Left ventricle myocardium superior (tissue), 1 donor: ENCODE measurements around the gene GAGE12D. TPM values are rescaled to one million over a fixed set of nuclear protein-coding genes. Genes with fewer than 3 reads are reported as not detected.
"Not testable (repeated sequence)": the region's sequence is repeated elsewhere in the genome, so short reads cannot be mapped to it uniquely, and the experiment has no call there.

Experiments
- ATAC-seq: fragments of 200-7000 bp; cut with Tn5 transposase; one replicate; pipeline ENCODE4 v1.9.1; 2020; ENCODE audit warnings: mild to moderate bottlenecking, moderate library complexity
- DNase-seq: peaks from one replicate; pipeline ENCODE4 v3.0.0-alpha.2; 2020
- intact Hi-C: fragments of 100-400 bp; cut with micrococcal nuclease; formaldehyde crosslinking; loops from one replicate; pipeline ENCODE4 v1.11.0; 2022
- long read RNA-seq: library from polyadenylated mRNA; unstranded; transcript quantifications from one replicate; pipeline ENCODE4 v2.0.0, GENCODE V29; 2021
- total RNA-seq: library from RNA; stranded (reverse); fragmentation: NEBNext Ultra II Directional; extraction: Animal tissue kit (Norgen Biotek cat#: 25700); gene quantifications from one replicate; pipeline ENCODE4 v1.2.1, GENCODE V29; 2021
- donor health status: DM: no; HTN: yes; CAD: no; lungs with severe emphysema.

Gene GAGE12D
- total RNA-seq = not detected
- long read RNA-seq = 0 reads

- DNase-seq, intact Hi-C loops, ATAC-seq: not testable (repeated sequence)
Measured at GRCh38 chrX:49541433-49541832, at the start of gene GAGE12D. Gene GAGE12D (plus strand): TSS chrX:49541733. CDS start chrX:49542888, 1,155 bp downstream.

DNA sequence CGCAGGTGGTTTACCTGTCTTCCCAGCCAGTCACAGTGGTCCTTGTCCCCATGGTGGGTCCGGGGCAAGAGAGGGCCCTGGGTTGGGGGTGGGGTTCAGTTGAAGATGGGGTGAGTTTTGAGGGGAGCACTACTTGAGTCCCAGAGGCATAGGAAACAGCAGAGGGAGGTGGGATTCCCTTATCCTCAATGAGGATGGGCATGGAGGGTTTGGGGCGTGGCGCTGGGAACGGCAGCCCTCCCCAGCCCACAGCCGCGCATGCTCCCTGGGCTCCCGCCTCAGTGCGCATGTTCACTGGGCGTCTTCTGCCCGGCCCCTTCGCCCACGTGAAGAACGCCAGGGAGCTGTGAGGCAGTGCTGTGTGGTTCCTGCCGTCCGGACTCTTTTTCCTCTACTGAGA, 9.7 kb upstream of the GAGE12D start, which contains the start of gene GAGE12C:
GAGE12C (plus strand) TSS at position 301 of the 400 bp plus-strand sequence. CDS start 1,155 bp downstream, outside the sequence.
- intact Hi-C loops, ATAC-seq, DNase-seq: not testable (repeated sequence)

GRCh38 chrX:49550989-49551388, 9.5 kb downstream of the GAGE12D start, which contains the start of gene GAGE12E:
Gene GAGE12E (plus strand): TSS chrX:49551289. CDS start chrX:49552444, 1,155 bp downstream.
- DNase-seq, ATAC-seq, intact Hi-C loops: not testable (repeated sequence)

GRCh38 chrX:49560542-49560941, 19.0 kb downstream of the GAGE12D start, which contains the start of gene GAGE12F:
Gene GAGE12F (plus strand): TSS chrX:49560842. CDS start chrX:49561997, 1,155 bp downstream.
- intact Hi-C loops, ATAC-seq, DNase-seq: not testable (repeated sequence)

GRCh38 chrX:49568728-49569127, 27.2 kb downstream of the GAGE12D start:
- ATAC-seq, intact Hi-C loops: not testable (repeated sequence)
- DNase-seq = peak; percentile 13

GRCh38 chrX:49569152-49569551, 27.6 kb downstream of the GAGE12D start:
- intact Hi-C loops, ATAC-seq, DNase-seq: not testable (repeated sequence)

DNA sequence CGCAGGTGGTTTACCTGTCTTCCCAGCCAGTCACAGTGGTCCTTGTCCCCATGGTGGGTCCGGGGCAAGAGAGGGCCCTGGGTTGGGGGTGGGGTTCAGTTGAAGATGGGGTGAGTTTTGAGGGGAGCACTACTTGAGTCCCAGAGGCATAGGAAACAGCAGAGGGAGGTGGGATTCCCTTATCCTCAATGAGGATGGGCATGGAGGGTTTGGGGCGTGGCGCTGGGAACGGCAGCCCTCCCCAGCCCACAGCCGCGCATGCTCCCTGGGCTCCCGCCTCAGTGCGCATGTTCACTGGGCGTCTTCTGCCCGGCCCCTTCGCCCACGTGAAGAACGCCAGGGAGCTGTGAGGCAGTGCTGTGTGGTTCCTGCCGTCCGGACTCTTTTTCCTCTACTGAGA, 28.6 kb downstream of the GAGE12D start, which contains the start of gene GAGE12G:
GAGE12G (plus strand) TSS at position 301 of the 400 bp plus-strand sequence. CDS start 1,155 bp downstream, outside the sequence.
- DNase-seq, ATAC-seq, intact Hi-C loops: not testable (repeated sequence)

GRCh38 chrX:49579649-49580048, 38.1 kb downstream of the GAGE12D start, which contains the start of gene GAGE12H:
Gene GAGE12H (plus strand): TSS chrX:49579949. CDS start chrX:49581104, 1,155 bp downstream.
- intact Hi-C loops, DNase-seq, ATAC-seq: not testable (repeated sequence)

DNA sequence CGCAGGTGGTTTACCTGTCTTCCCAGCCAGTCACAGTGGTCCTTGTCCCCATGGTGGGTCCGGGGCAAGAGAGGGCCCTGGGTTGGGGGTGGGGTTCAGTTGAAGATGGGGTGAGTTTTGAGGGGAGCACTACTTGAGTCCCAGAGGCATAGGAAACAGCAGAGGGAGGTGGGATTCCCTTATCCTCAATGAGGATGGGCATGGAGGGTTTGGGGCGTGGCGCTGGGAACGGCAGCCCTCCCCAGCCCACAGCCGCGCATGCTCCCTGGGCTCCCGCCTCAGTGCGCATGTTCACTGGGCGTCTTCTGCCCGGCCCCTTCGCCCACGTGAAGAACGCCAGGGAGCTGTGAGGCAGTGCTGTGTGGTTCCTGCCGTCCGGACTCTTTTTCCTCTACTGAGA, 47.7 kb downstream of the GAGE12D start, which contains the start of gene GAGE2A:
GAGE2A (plus strand) TSS at position 301 of the 400 bp plus-strand sequence. CDS start 1,155 bp downstream, outside the sequence.
- intact Hi-C loops, ATAC-seq, DNase-seq: not testable (repeated sequence)

DNA sequence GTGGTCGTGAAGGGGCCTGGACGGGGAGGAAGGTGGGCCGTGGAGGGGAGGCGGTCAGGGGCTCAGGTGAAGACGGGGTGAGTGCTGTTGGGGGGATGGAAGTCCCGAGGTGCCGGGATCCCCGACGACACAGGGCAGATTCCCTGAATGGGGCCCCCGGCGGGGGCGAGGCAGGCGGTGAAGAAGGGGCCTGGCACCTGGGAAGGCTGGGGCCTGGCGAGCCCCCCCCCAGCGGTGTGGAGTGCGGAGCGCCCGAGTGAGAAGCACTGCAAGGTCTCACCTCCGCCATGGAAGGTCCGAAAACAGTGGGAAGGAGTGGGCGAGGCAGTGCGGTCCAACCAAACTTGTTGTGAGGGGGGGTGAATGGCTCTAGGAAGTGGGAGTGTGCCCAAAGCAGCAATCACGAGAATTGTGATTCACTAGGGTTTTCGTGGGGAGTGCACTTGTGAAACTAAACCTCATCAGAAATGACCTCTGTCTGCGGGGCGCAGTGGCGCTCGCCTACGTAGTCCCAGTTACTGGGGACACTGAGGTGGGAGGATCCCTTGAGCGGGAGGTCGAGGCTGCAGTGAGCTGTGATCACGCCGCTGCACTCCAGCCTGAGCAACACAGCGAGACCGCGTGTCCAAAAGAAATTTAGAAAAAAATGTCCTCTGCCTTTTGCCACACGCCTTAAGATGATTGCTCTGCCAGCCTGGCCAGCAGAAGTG, 48.4 kb downstream of the GAGE12D start:
- ATAC-seq, intact Hi-C loops: not testable (repeated sequence)
- DNase-seq = peak; percentile 20

GRCh38 chrX:49590488-49590887, 49.0 kb downstream of the GAGE12D start:
- intact Hi-C loops, DNase-seq: not testable (repeated sequence)

More at GRCh38 chrX:49590488-49590887, 49.0 kb downstream of the GAGE12D start:
- ATAC-seq = not testable (repeated sequence)

Other genes starting within 250 kb of the GAGE12D start
- gene GAGE10, start 238.1 kb upstream of the GAGE12D start, total RNA-seq = not detected
- not detected for gene GAGE12J, start 219.7 kb upstream of the GAGE12D start, total RNA-seq
- not detected for gene GAGE13, start 210.2 kb upstream of the GAGE12D start, total RNA-seq
- not detected for gene GAGE12C, start 9.6 kb upstream of the GAGE12D start, total RNA-seq
- gene GAGE12E, start 9.6 kb downstream of the GAGE12D start, total RNA-seq = not detected
- gene GAGE12F, start 19.1 kb downstream of the GAGE12D start, total RNA-seq = not detected
- not detected for gene GAGE12G, start 28.7 kb downstream of the GAGE12D start, total RNA-seq
- gene GAGE12H, start 38.2 kb downstream of the GAGE12D start, total RNA-seq = not detected
- gene GAGE2A, start 47.8 kb downstream of the GAGE12D start, total RNA-seq = not detected
- not detected for gene GAGE1, start 57.3 kb downstream of the GAGE12D start, total RNA-seq
- not detected for gene PAGE1, start 154.3 kb downstream of the GAGE12D start, total RNA-seq